ENCODE data around the gene HTRA3. TPM values are rescaled to one million over a fixed set of nuclear protein-coding genes. Genes with fewer than 3 reads are reported as not detected.

Gene HTRA3
- total RNA-seq, 1 experiment from 2014 or later = 2.8 TPM

DNA sequence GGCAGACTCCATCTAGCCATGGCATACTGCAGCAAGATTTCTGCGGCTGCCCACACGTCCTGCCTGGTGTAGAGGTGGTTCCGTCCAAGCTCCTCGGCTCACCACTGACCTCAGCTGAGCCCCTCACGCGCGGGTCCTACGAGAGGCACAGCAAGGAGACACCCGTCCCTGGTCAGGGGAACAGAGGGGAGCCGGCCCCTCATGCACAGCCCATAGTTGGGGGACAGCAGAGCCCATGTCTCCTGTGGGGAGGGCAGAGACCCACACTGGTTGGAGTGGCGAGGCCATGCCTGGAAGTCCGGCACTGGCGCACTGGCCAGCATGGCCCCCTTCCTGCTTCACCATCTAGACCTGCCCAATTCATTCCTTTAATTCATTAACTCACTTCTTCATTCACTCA, 80.8 kb downstream of the HTRA3 start:
- no peak for TF ChIP-seq EZH2phosphoT487 (IDR thresholded peaks at IDR 0.05; ENCODE audit: borderline replicate concordance, low read length)
- TF ChIP-seq EZH2 (IDR thresholded peaks at IDR 0.05; ENCODE audit: low read length, unreplicated experiment) = no peak
- no peak for TF ChIP-seq CTCF (conservative IDR thresholded peaks at IDR 0.05; ENCODE audit: low read depth, low read length)
- H3K27me3 ChIP-seq (ENCODE audit: low read length) = no peaks in the 10 kb centered on the region
- no peak overlapping the region for H3K4me3 ChIP-seq (ENCODE audit: low read length)
- 0 out of 2 replicates have a peak, but pooled peaks cover 4% of the 10 kb centered on the region for H3K4me1 ChIP-seq (ENCODE audit: insufficient read depth, low read length)
- no peaks in the 10 kb centered on the region for H3K79me2 ChIP-seq (ENCODE audit: low read length)
- no peaks in the 10 kb centered on the region for H3K9me3 ChIP-seq (ENCODE audit: low read length)
- H4K20me1 ChIP-seq (ENCODE audit: low read length) = no peaks in the 10 kb centered on the region
- POLR2A ChIA-PET (ENCODE audit: unreplicated experiment) = no interaction called here
- H2AFZ ChIP-seq (ENCODE audit: low read length) = no peak overlapping the region
- no peak overlapping the region for H3K27ac ChIP-seq (ENCODE audit: low read length)
- H3K9me2 ChIP-seq (replicated peaks; ENCODE audit: low read length) = no peaks in the 10 kb centered on the region
- no peaks in the 10 kb centered on the region for H3K36me3 ChIP-seq (ENCODE audit: low read depth, low read length)
- H3F3A ChIP-seq (ENCODE audit: low read length, unreplicated experiment) = no peaks in the 10 kb centered on the region
- H3K4me2 ChIP-seq (ENCODE audit: low read length) = no peak overlapping the region
- H3K9ac ChIP-seq (ENCODE audit: low read length) = no peak overlapping the region
- ATAC-seq = no peak
- CTCF ChIA-PET = no interaction called here
- no TSS peak for BruUV-seq (replicated peaks)
- intact Hi-C loops (cut with micrococcal nuclease) = no loop called here
- DNase-seq = no peak

DNA sequence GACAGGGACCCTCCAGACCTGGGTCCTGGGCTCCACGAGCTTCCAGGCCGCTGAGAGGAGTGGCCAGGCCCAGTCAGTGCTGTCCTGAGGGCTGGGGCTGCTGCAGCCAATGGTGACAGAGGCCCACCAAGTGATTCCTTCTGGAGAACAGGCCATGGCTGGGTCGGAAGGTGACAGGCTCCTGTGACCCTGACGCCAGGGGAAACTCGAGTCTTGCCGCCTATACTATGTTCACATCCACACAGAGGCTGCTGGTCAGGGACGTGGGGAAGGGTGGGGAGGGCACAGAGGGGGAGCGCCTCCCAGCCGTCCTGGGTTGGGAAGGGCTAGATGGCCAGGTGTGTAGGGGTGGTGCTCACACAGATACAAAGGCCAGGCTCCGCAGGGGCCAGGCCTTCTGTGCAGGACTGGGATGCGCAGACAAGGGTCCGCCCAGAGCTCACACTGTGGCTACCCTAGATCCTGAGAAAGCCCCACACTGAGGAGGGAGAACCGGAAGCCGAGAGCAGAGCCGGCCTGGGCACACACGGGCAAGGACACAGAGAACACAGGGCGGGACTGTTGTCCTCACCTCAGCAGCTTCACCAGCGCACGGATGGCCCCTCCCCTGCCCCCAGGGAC, 81.4 kb downstream of the HTRA3 start:
- ChIA-PET POLR2A (ENCODE audit: unreplicated experiment) (no interaction called here), CTCF (no interaction called here)
- DNase-seq (no peak), ATAC-seq (no peak)
- H3K9ac ChIP-seq (ENCODE audit: low read length) = no peak overlapping the region
- H3K9me3 ChIP-seq (ENCODE audit: low read length) = no peaks in the 10 kb centered on the region
- H3K4me3 ChIP-seq (ENCODE audit: low read length) = no peak overlapping the region
- H3K36me3 ChIP-seq (ENCODE audit: low read depth, low read length) = no peaks in the 10 kb centered on the region
- H3K79me2 ChIP-seq (ENCODE audit: low read length) = no peaks in the 10 kb centered on the region
- H3F3A ChIP-seq (ENCODE audit: low read length, unreplicated experiment) = no peaks in the 10 kb centered on the region
- H3K27ac ChIP-seq (ENCODE audit: low read length) = no peak overlapping the region
- no peak overlapping the region for H3K4me2 ChIP-seq (ENCODE audit: low read length)
- H4K20me1 ChIP-seq (ENCODE audit: low read length) = no peaks in the 10 kb centered on the region
- no peaks in the 10 kb centered on the region for H3K27me3 ChIP-seq (ENCODE audit: low read length)
- no peaks in the 10 kb centered on the region for H3K9me2 ChIP-seq (replicated peaks; ENCODE audit: low read length)
- TF ChIP-seq CTCF (conservative IDR thresholded peaks at IDR 0.05; ENCODE audit: low read depth, low read length) = no peak
- no peak for TF ChIP-seq EZH2 (IDR thresholded peaks at IDR 0.05; ENCODE audit: low read length, unreplicated experiment)
- TF ChIP-seq EZH2phosphoT487 (IDR thresholded peaks at IDR 0.05; ENCODE audit: borderline replicate concordance, low read length) = no peak
- 0 out of 2 replicates have a peak, but pooled peaks cover 6% of the 10 kb centered on the region for H3K4me1 ChIP-seq (ENCODE audit: insufficient read depth, low read length)
- no peak overlapping the region for H2AFZ ChIP-seq (ENCODE audit: low read length)
- intact Hi-C loops (cut with micrococcal nuclease) = no loop called here
- BruUV-seq (replicated peaks) = no TSS peak

DNA sequence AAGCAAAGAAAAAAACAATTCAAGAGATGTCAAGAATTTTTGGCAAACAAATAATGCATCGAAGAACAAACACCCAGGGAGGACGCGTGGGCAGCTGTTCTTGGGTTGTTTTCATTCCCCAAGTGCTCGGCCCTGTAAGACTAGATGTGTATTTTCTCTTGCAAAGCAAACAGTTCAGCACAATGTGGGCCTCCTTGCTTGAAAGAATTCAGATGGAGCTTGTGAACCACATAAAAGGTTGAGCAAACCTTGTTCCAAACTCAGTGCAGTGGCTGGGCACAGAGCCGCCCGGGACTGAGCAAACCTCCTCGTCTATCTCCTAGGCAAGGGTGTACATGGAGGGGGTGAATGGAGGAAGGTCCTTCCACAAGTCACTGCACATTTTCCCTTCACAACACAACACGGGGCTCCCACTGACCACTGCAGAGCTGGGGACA, 82.4 kb downstream of the HTRA3 start:
- Histone ChIP-seq H3K4me3 (ENCODE audit: low read length) (no peak overlapping the region), H3F3A (ENCODE audit: low read length, unreplicated experiment) (no peaks in the 10 kb centered on the region), H3K9me2 (replicated peaks; ENCODE audit: low read length) (no peaks in the 10 kb centered on the region), H3K27me3 (ENCODE audit: low read length) (no peaks in the 10 kb centered on the region), H3K79me2 (ENCODE audit: low read length) (no peaks in the 10 kb centered on the region), H3K36me3 (ENCODE audit: low read depth, low read length) (no peaks in the 10 kb centered on the region), H3K27ac (ENCODE audit: low read length) (no peak overlapping the region), H3K9ac (ENCODE audit: low read length) (no peak overlapping the region), H3K9me3 (ENCODE audit: low read length) (no peaks in the 10 kb centered on the region), H2AFZ (ENCODE audit: low read length) (no peak overlapping the region), H3K4me1 (ENCODE audit: insufficient read depth, low read length) (0 out of 2 replicates have a peak, but pooled peaks cover 6% of the 10 kb centered on the region), H4K20me1 (ENCODE audit: low read length) (no peaks in the 10 kb centered on the region), H3K4me2 (ENCODE audit: low read length) (no peak overlapping the region)
- POLR2A ChIA-PET (ENCODE audit: unreplicated experiment) = no interaction called here
- DNase-seq (no peak), ATAC-seq (no peak)
- BruUV-seq (replicated peaks) = no TSS peak
- TF ChIP-seq EZH2phosphoT487 (IDR thresholded peaks at IDR 0.05; ENCODE audit: borderline replicate concordance, low read length) = no peak
- intact Hi-C loops (cut with micrococcal nuclease) = no loop called here
- CTCF ChIA-PET = no interaction called here
